GM19328 (cell line): Measurements from ENCODE around the gene ABCB6.
A peak's percentile ranks its signal among the peaks of the same experiment; 100 is the strongest.

Source experiments
- ATAC-seq: cut with Tn5 transposase; IDR thresholded peaks from one replicate; pipeline ENCODE4 v1.9.1; 2021; ENCODE audit warnings: mild to moderate bottlenecking, moderate library complexity; ENCODE audit not compliant: unreplicated experiment

ABCB6 gene

DNA sequence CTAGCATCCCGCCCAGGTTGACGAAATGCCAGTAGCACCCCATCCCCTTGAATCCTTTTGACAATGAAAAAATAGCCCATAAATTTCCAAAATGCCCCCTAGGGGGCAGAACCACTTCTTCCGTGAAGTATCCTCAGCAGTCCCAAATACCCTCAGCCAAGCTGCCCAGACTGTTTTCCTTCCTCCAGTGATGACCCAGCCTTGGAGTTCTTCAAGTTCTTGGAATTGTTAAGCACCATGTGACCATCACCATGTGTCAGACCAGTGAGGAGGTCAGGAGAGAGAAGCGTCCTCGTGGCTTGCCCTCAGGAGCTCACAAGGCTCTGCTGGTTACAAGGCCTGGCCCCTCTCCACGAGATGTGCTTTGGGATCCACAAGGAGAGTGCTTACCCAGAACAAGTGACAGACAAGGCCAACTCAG, 47.5 kb downstream of the ABCB6 start:
- no peak for ATAC-seq

DNA sequence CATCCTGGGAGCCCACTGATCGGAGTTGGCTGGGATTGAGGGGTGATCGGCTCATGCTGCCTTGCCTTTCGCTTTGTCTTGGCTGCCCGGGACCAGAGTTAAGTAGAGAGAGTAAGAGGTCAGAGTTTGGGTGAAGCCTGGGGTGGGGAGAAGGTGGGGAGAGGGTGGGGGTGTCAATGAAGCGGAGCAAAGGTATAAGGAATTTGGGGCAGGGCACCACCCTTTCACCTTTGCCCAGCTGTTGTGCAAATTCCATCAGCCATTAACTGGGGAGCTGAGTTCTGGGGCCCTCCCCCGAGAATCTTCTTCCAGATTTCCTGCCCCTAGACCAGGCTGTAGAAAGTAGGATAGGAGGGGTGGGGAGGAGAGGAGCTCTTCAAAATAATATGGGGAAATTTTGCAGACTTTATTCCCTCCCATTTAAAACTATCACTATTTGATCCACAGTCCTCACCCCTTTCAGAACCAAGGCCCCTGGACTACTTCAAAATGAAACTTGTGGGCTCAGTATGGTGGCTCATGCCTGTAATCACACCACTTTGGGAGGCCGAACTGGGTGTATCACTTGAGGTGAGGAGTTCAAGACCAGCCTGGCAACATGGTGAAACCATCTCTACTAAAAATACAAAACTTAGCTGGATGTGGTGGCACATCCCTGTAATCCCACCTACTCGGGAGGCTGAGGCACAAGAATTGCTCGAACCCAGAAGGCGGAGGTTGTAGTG, 48.7 kb downstream of the ABCB6 start, which contains the start of gene SLC23A3:
Gene SLC23A3, minus strand, starts transcription at position 100 of the 725 bp plus-strand sequence. Its CDS starts 45 bp downstream, at position 55.
- ATAC-seq, result no peak

DNA sequence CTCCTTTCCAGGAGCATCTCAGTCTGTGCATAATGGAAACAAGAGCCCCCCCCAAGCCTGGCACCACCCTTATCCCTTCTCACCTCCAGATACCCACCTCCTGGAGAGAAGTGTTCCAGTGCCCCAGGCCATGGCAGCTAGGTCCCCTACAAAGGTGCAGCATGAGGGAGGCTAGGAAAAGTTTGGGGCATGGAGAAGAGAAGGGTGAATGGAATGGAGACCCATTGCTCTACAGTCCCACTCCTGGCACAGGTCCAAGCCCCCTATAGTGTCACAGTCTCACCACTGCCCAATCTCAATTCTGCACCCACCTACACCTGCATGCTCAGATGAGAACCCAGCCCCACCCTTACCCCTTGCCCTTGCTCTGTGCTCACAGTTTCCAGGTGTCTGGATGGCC, 49.8 kb downstream of the ABCB6 start:
- ATAC-seq, result no peak

DNA sequence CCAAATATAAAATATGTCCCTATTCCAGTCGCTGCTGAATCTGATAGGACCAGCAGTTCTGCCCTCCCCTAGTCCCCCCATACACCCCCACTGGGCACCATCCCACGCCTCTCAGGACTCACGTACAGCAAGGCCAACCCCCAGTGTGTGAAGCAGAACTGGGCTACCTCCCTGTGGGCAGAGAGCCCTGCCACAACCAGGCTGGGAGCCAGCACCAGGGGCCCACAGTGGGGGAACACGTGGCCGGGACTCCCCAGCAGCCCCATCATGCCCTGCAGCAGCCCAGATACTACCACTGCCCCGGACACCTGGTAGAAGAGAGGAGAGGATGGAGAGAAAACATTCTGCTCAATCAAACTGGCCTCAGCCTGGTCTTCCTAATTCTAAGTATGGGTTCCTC, 50.2 kb downstream of the ABCB6 start:
- no peak for ATAC-seq

DNA sequence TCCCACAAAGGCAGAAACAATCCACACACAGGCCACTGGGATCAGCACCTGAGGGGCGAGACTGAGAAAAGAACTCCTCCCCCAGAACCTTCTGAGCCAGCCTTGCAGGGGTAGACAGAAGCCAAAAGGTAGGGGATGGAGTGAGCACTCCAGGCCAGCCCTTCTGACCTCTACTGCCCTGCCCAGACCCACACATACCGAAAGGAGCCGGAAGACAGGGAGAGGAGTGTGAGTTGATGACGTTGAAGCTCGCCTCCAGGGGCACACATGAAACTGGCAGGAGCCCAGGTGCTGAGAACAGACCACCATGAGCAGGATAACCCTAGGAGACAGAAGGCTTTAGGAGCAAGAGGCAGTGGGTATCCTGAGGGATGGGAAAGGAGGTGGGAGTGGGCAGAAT, 50.8 kb downstream of the ABCB6 start:
- no peak for ATAC-seq

DNA sequence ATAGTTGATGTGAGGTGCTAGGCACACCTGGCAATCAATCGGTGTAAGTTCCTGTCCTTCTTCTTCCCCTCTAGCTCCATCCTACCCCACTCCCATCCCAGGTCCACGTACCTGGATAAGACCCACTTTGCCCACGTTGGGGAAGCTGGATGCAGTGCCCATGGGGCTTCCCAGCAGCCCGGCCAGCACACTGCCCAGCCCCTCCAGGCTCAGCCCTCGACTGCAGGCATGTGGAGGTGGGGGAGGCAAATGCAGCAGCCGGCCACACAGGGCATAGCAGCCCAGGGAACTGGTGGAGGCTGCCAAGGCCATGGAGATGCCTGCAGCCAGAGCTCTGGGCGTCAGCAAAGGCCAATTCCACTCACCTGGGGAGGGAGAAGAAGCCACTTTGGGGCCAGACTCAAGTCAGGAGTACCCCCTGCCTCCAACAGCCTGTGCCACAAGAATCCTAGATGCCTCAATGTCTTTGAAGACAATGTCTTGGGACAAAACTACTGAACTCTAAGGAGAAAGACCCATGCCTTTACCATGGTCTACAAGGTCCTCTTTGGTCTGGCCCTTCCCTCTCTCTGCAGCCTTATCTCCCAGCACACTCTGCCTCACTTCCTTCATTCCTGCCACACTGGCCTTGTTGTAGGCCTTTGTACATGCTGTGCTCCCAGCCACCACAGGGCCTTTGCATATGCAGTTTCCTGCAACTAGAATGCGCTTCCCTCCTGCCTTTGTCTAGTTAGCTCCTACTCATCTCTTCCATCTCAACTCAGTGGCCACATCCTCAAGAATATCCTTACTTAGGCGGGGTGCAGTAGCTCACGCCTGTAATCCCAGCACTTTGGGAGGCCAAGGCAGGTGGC, 53.5 kb downstream of the ABCB6 start:
- ATAC-seq, result no peak

DNA sequence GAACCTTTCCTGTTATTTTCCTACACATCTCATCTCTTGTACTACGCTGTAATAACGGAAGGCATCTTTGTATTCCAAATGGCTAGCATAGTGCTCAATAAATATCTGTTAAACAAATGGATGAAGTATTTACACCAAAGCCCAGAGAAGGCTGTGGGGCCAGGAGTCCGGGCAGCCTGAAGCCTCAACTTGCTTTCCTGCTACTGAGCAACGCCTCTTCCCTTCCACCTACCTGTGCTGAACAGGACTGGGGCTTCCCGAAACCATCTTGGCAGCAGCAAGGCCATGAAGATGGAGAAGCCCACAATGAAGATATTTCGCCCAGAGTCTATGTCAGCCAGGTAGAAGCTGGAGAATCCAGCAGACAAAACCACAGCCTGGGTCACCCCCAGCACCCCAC, 55.6 kb downstream of the ABCB6 start:
- ATAC-seq, result no peak

DNA sequence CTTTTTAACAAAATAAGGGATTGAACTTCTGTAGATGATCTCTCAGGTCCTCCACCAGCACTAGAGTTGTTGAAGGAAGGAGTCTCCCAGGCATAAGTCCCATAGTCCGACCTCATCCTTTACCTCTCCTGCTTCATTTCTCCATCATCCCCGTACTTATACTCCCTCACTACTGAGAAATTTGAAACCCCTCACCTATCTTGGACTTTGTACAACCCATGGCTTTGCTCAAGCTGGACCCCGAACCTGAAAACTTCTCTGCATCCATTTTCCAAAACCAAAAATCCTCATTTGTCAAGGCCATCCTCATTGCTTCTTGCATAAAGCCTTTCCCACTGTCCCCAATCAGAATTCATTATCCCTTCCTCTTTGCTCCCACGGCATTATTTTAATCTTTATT, 57.7 kb downstream of the ABCB6 start:
- ATAC-seq, result no peak

DNA sequence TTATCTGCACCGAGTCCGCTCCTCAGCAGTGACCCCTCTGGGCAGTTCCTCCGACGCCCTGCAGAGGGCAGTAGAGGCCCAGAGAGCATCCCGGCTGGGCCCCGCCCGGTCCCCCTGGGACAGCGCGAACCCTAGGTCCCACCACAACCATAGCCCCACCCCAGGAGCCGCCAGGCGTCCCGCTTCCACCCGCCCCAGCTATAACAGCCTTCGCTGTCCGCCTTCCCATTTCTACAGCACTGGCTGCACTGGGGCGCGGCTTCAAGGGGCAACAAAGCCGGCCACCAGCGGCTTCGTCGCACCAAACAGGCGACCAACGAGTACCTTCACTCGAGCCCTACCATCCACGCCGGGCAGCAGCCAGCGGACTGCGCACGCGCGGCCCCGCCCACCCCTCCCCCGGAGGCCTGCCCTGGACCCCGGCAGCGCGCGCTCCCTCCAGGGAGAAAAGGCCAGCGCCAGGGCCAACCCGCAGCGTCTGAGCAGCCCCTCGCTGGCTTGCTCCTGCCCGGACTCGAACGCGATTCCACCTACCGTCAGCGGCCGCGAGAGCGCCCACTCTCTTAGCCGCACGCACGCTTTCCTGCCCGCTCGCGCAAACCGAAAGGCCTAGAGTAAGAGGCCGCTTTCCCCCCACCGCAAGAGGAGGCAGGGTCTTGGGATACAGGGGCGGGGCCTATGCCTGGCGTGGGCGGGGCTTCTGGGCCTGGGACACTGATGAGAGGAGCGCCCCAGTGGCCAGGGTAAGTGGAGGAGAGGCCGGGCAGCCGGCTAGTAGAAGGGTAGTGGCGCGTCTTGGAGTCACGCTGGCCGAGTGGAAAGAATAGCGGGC, 58.4 kb downstream of the ABCB6 start, which contains the start of gene NHEJ1:
Gene NHEJ1, minus strand, starts transcription at position 630 of the 832 bp plus-strand sequence. CDS start 2,453 bp downstream, outside the sequence.
- ATAC-seq, result peak; percentile 81
